GM10266 (cell line): Measurements from ENCODE around the gene MMP8.

Experiments used
- DNase-seq: peaks from one replicate; pipeline ENCODE4 v3.0.0; 2012; ENCODE audit errors: extremely low spot score
- TF ChIP-seq, protein P1 (sequence below): IDR thresholded peaks from 2 replicates; pipeline ENCODE4 v1.5.1; 2012; ENCODE audit warnings: mild to moderate bottlenecking, low read depth; ENCODE audit not compliant: control insufficient read depth, insufficient read depth; ENCODE audit errors: missing control alignments

The MMP8 gene

DNA sequence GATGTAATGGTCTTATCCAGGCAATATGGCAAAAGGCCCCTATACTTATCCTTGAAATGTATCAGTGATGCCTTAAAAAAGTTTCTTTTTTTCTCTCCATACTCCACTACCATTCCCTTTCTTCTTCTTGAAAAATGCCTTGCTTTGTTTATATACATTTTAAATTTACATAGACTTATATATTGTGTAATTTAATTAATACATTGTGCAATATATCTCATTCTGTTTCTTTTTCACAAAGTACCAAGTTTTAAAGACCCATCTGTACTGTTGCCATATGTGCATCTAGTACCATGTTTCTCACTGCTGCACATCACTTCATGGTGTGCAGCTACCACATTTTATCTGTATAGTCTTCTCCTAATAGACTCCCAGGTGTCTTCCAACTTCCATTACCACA, 7.5 kb downstream of the MMP8 start:
- DNase-seq, result no peak
- TF ChIP-seq, protein P1, sequence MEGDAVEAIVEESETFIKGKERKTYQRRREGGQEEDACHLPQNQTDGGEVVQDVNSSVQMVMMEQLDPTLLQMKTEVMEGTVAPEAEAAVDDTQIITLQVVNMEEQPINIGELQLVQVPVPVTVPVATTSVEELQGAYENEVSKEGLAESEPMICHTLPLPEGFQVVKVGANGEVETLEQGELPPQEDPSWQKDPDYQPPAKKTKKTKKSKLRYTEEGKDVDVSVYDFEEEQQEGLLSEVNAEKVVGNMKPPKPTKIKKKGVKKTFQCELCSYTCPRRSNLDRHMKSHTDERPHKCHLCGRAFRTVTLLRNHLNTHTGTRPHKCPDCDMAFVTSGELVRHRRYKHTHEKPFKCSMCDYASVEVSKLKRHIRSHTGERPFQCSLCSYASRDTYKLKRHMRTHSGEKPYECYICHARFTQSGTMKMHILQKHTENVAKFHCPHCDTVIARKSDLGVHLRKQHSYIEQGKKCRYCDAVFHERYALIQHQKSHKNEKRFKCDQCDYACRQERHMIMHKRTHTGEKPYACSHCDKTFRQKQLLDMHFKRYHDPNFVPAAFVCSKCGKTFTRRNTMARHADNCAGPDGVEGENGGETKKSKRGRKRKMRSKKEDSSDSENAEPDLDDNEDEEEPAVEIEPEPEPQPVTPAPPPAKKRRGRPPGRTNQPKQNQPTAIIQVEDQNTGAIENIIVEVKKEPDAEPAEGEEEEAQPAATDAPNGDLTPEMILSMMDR, result no peak

DNA sequence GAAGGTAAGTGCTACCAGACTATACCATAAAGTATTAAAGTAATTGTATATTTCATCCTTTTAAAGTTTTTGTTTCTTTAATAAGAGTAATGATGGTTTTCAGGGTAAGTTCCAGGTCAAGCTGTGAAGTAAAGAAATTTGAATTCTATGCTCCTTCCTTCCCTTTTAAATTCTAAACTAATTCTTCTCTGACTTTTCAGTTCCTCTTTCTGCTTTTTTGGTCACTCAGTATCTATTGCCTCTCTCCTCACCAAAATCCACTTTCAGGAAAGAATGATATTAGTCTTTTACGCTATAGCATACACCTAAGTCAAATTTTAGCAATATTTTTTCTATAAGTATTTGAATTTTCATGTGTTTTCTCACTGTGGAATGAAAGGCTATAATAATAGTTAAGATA, 8.2 kb downstream of the MMP8 start:
- TF ChIP-seq, protein P1, result no peak
- peak; percentile 13 for DNase-seq

DNA sequence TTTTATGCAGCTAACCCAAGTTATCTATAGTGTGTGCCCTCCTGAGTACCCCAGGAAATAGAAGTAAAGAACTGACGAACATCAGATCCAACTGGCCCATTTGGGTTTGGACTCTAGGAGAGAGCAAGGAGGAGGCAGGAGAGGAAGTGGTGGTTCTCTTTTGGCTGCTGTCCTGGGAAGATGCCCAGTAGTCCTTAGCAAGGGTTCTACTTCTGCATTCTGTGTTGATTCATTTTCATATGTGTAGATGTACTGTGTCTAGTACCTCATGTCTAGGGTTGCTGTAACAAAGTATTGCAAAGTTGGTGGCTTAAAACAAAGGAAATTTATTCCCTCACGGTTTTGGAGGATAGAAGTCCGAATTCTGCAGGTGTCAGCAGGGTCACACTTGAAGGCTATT, 12.6 kb downstream of the MMP8 start:
- TF ChIP-seq, protein P1, result no peak

DNA sequence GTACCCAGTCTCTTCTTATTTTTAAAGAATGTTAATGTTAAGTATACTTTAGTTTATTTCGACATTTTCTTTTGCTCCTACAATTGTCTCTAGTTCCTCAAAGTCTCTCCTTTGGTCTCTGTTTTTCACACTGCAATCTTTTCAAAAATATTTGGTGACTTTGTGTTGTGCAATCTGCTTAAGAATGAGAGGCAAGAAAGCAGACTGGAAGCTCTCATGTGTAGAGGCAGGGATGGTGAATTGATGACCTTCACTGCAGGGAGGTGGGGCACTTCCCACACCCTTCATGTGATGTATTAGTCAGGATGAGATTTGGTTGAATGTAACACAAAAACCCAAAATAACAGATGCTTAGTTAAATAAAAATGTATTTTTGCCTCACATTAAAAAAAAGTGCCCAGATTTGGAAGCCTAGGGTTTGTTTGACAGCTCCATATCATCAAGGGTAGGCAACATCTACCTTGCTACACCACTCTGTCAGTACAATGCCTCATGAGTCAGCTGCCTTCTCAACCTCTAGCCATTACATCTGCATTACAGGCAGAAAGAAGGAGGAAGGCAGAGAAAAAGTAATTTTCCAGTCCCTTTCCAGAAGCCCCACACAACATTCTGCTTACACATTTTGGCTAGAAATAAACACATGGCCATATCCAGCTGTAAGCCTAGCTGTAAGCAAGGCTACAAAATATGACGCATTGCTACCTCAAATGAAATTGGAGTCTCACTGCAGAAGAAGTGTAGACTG, 15.4 kb downstream of the MMP8 start:
- no peak for DNase-seq
- TF ChIP-seq, protein P1, result no peak

More for the DNA sequence above, 12.6 kb downstream of the MMP8 start:
- no peak for DNase-seq

DNA sequence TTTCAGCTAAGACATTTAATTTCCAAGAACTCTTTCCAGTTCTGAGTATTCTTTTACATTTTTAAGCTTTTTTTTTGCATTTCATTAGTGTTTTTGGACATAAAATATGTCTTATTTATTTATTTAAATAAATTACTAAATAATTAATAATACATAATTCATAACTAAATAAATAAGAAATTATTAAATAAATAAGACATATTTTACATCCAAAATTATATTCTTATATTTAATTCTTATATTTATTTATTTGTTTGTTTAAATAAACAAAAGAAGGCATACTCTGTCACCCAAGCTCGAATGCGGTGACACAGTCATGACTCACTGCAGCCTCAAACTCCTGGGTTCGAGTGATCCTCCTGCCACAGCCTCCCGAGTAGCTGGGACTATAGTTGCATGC, 16.1 kb downstream of the MMP8 start:
- DNase-seq, result no peak
- TF ChIP-seq, protein P1, result no peak

DNA sequence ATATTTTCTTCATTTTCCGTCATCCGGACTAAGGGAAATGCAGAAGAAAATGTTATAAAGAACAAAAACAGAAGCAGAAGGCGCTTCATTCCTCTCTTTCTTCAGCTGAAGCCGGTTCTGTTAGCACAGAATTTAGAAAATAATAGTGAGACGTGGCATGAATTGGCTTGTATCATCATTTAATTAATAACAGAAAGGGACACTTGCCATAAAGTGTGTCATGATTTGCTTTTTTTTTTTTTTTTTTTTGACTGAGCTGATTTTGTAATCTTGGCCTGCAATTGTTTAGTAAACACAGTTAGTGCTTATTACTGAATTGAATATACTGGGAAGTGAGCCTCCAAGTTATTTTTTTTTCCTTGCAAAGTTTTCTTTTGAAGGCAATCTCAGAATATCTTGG, 19.1 kb downstream of the MMP8 start, which contains the start of gene MMP27:
MMP27 (minus strand) TSS at position 144 of the 400 bp plus-strand sequence; CDS start at position 89, 55 bp downstream.
- no peak for DNase-seq
- TF ChIP-seq, protein P1, result no peak

DNA sequence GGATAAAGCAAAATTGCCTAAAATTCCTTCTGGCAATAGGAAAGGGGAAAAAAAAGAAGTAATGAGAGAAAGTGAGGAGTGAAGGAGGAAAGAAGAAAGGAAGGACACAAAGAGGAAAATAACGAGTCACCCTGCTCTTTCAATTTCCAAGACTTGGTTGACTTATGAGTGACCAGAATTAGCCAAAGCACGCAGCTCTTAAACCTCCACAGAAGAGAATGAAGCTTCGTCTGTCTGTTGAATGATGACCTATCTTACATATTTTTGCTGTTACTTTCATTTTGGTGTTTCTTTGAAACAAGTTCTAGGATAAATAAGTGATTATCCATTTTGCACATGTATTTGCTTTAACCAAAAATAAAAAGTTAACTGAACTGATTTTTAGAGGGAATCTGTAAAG, 19.9 kb downstream of the MMP8 start:
- no peak for DNase-seq

More for the DNA sequence above, 19.9 kb downstream of the MMP8 start:
- TF ChIP-seq, protein P1, result no peak
